CD14-positive monocyte (primary cell): ENCODE data around the gene GYS1. TPM values are rescaled to one million over a fixed set of nuclear protein-coding genes. Genes with fewer than 3 reads are reported as not detected.
"Not testable (repeated sequence)": the region's sequence is repeated elsewhere in the genome, so short reads cannot be mapped to it uniquely, and the experiment has no call there.

ENCODE experiments used
- DNase-seq, 3 donors: peaks; one replicate each; pipeline ENCODE4 v3.0.0-alpha.2; 2011 to 2022
- H2AFZ ChIP-seq: 2 replicates; pipeline ENCODE4 v1.6.0; 2012; ENCODE audit warnings: mild to moderate bottlenecking, low read depth, low read length, inconsistent platforms; ENCODE audit not compliant: insufficient read depth, poor library complexity, severe bottlenecking
- H3K27ac ChIP-seq, 2 donors: 1 replicate in 1 of 2; 2 replicates in 1 of 2; pipeline ENCODE4 v1.5.1; 2012 to 2013; ENCODE audit warnings: low read length in 2 of 2, control low read depth in 1 of 2, inconsistent platforms in 1 of 2, low read depth in 1 of 2, mild to moderate bottlenecking in 1 of 2
- H3K27me3 ChIP-seq, 2 donors: one replicate each; pipeline versions ENCODE4 v1.6.0 to v1.6.1; 2011 to 2013; ENCODE audit warnings: low read length in 2 of 2; ENCODE audit not compliant: control insufficient read depth in 2 of 2, insufficient read depth in 2 of 2
- H3K36me3 ChIP-seq, 2 donors: replicated peaks in 1 of 2; 1 replicate in 1 of 2; 2 replicates in 1 of 2; pipeline versions ENCODE4 v1.5.1 to v1.6.1; 2012 to 2013; ENCODE audit warnings: low read length in 2 of 2, control low read depth in 1 of 2, inconsistent platforms in 1 of 2, mild to moderate bottlenecking in 1 of 2; ENCODE audit not compliant: insufficient read depth in 2 of 2, control insufficient read depth in 1 of 2
- H3K4me1 ChIP-seq, 2 donors: 1 replicate in 1 of 2; 2 replicates in 1 of 2; pipeline versions ENCODE4 v1.5.1 to v1.6.1; 2012 to 2013; ENCODE audit warnings: low read length in 2 of 2, control low read depth in 1 of 2, inconsistent platforms in 1 of 2, mild to moderate bottlenecking in 1 of 2, moderate library complexity in 1 of 2; ENCODE audit not compliant: insufficient read depth in 2 of 2, control insufficient read depth in 1 of 2
- H3K4me2 ChIP-seq: replicated peaks from 2 replicates; pipeline ENCODE3; 2012; ENCODE audit warnings: low read length, moderate library complexity, mild to moderate bottlenecking; ENCODE audit not compliant: poor library complexity, severe bottlenecking; ENCODE audit errors: extremely low read depth
- H3K4me3 ChIP-seq, 3 experiments: fragments of 200-600 bp in 1 of 3; sonication (generic) in 1 of 3; replicated peaks in 1 of 3; 1 replicate in 2 of 3; 2 replicates in 1 of 3; pipeline ENCODE4 v1.5.1; 2011 to 2013; ENCODE audit warnings: low read length in 3 of 3, mild to moderate bottlenecking in 3 of 3, control low read depth in 2 of 3, low read depth in 2 of 3, inconsistent platforms in 1 of 3, moderate library complexity in 1 of 3
- H3K79me2 ChIP-seq: 2 replicates; pipeline ENCODE4 v1.6.0; 2012; ENCODE audit warnings: mild to moderate bottlenecking, control low read depth, inconsistent platforms, low read length, moderate library complexity; ENCODE audit not compliant: insufficient read depth
- H3K9ac ChIP-seq: 2 replicates; pipeline ENCODE4 v1.6.0; 2017; ENCODE audit warnings: low read length, mild to moderate bottlenecking; ENCODE audit not compliant: insufficient read depth, poor library complexity, severe bottlenecking
- H3K9me3 ChIP-seq, 2 donors: replicated peaks in 1 of 2; 1 replicate in 1 of 2; 2 replicates in 1 of 2; pipeline versions ENCODE4 v1.5.1 to v1.6.1; 2012 to 2013; ENCODE audit warnings: low read length in 2 of 2, control low read depth in 1 of 2; ENCODE audit not compliant: control insufficient read depth in 1 of 2, insufficient read depth in 1 of 2
- H4K20me1 ChIP-seq: 2 replicates; pipeline ENCODE4 v1.6.0; 2012; ENCODE audit warnings: mild to moderate bottlenecking, low read length, control low read depth, moderate library complexity; ENCODE audit not compliant: insufficient read depth
- H3K27ac Mint-ChIP-seq, 7 donors: one replicate each; pipeline ENCODE4 v1.8.0; 2020; ENCODE audit warnings: mild to moderate bottlenecking in 7 of 7, mixed read lengths in 7 of 7, moderate library complexity in 6 of 7, inconsistent platforms in 2 of 7
- H3K27me3 Mint-ChIP-seq, 3 donors: one replicate each; pipeline ENCODE4 v1.8.0; 2021 to 2022; ENCODE audit warnings: low read depth in 3 of 3, mild to moderate bottlenecking in 3 of 3, mixed read lengths in 3 of 3, moderate library complexity in 3 of 3, inconsistent platforms in 1 of 3
- H3K36me3 Mint-ChIP-seq, 2 donors: one replicate each; pipeline ENCODE4 v1.8.0; 2020; ENCODE audit warnings: mixed read lengths in 2 of 2, inconsistent platforms in 1 of 2, mild to moderate bottlenecking in 1 of 2
- H3K4me1 Mint-ChIP-seq: one replicate; pipeline ENCODE4 v1.8.0; 2020; ENCODE audit warnings: mild to moderate bottlenecking, mixed read lengths
- H3K4me3 Mint-ChIP-seq, 2 donors: one replicate each; pipeline ENCODE4 v1.8.0; 2020; ENCODE audit warnings: mild to moderate bottlenecking in 2 of 2, mixed read lengths in 2 of 2, moderate library complexity in 1 of 2
- H3K9me3 Mint-ChIP-seq, 7 donors: one replicate each; pipeline ENCODE4 v1.8.0; 2020 to 2022; ENCODE audit warnings: mixed read lengths in 7 of 7, mild to moderate bottlenecking in 6 of 7, moderate library complexity in 6 of 7, inconsistent platforms in 2 of 7
- CTCF ChIP-seq: fragments of 200-600 bp; IDR thresholded peaks from one replicate; pipeline ENCODE4 v1.8.0; 2022; ENCODE audit warnings: antibody characterized with exemption, mild to moderate bottlenecking
- WGBS: methylation state at CpG from one replicate; pipeline ENCODE4 v1.1.5; 2013; ENCODE audit warnings: missing lambda C conversion rate; ENCODE audit not compliant: insufficient coverage; 5-methylcytosine and 5-hydroxymethylcytosine counted together
- intact Hi-C, 2 donors: fragments of 100-400 bp; cut with micrococcal nuclease; formaldehyde crosslinking; loops; one replicate each; pipeline versions ENCODE4 v1.15.0 to v1.15.1; 2023
- polyA plus RNA-seq, 3 donors: library from polyadenylated mRNA; depleted of rRNA in 1 of 3; unstranded in 2 of 3; stranded (reverse) in 1 of 3; fragments of 300-500 nt in 2 of 3; fragments of >200 nt in 1 of 3; fragmentation: Illumina TruSeq in 2 of 3; gene quantifications; 1 replicate in 2 of 3; 2 replicates in 1 of 3; pipeline ENCODE4 v1.2.3, GENCODE V29; 2012 to 2021

The GYS1 gene
- polyA plus RNA-seq, 3 donors, result 13.3 to 26.0 (median 21.3) TPM

GRCh38 chr19:48933382-48933932, 59.7 kb downstream of the GYS1 start, which contains the start of gene DHDH:
Gene DHDH (plus strand): TSS chr19:48933699. CDS start chr19:48933722, 23 bp downstream.
- Histone ChIP-seq H4K20me1 (no peaks in the 10 kb centered on the region), H3K27me3 (peaks cover 10 to 24% of the 10 kb centered on the region in 2 donors), H3K4me1 (peaks cover 7 to 17% of the 10 kb centered on the region in 2 donors), H3K4me3 (peak within 1 kb of the TSS; percentile 9 to 72 (median 27)), H3K27ac (no peak within 1 kb of the TSS), H3K36me3 (no peaks in the 10 kb centered on the region), H3K9me3 (no peaks in the 10 kb centered on the region), H3K4me2 (peak within 1 kb of the TSS; percentile 74), H3K9ac (peak within 1 kb of the TSS; percentile 29), H3K79me2 (no peaks in the 10 kb centered on the region), H2AFZ (peak within 1 kb of the TSS; percentile 78)
- Mint-ChIP-seq H3K36me3 (no peaks in the 10 kb centered on the region), H3K27me3 (peaks cover 35 to 44% (median 37%) of the 10 kb centered on the region in 3 donors), H3K4me3 (peak within 1 kb of the TSS; percentile 76 to 91), H3K27ac (peak within 1 kb of the TSS in 2 of 7 donors; percentile 11 to 77), H3K9me3 (peaks cover 0 to 12% (median 2%) of the 10 kb centered on the region in 7 donors), H3K4me1 (peaks cover 15% of the 10 kb centered on the region)
- intact Hi-C loops, result no loop called here
- peak; percentile 37 to 58 (median 44) for DNase-seq
- TF ChIP-seq CTCF, result no peak
- WGBS, result under 1% methylated on average over 32 of the region's 43 CpGs

GRCh38 chr19:48928164-48929025, 64.7 kb downstream of the GYS1 start:
- Histone ChIP-seq H2AFZ (no peak overlapping the region), H3K27ac (no peak overlapping the region), H3K4me1 (peaks cover 4 to 5% of the 10 kb centered on the region in 2 donors), H3K4me2 (no peak overlapping the region), H3K9ac (no peak overlapping the region), H3K9me3 (no peaks in the 10 kb centered on the region), H4K20me1 (no peaks in the 10 kb centered on the region), H3K4me3 (no peak overlapping the region), H3K36me3 (peaks cover 0 to under 1% of the 10 kb centered on the region in 2 donors), H3K79me2 (no peaks in the 10 kb centered on the region), H3K27me3 (peaks cover 8 to 13% of the 10 kb centered on the region in 2 donors)
- intact Hi-C loops, result no loop called here
- Mint-ChIP-seq H3K27ac (no peak overlapping the region), H3K4me3 (no peak overlapping the region), H3K4me1 (peaks cover 13% of the 10 kb centered on the region), H3K9me3 (peaks cover 0 to 3% (median 0%) of the 10 kb centered on the region in 7 donors), H3K36me3 (peaks cover 2 to 3% of the 10 kb centered on the region in 2 donors), H3K27me3 (peaks cover 20 to 42% (median 22%) of the 10 kb centered on the region in 3 donors)
- no peak for TF ChIP-seq CTCF
- WGBS, result 94% methylated on average over 5 of the region's 15 CpGs
- no peak for DNase-seq

- H4K20me1 ChIP-seq, H3K4me1 ChIP-seq, H2AFZ ChIP-seq, H3K9me3 ChIP-seq, H3K4me3 Mint-ChIP-seq, H3K4me2 ChIP-seq, H3K79me2 ChIP-seq, H3K4me1 Mint-ChIP-seq, H3K9me3 Mint-ChIP-seq, H3K9ac ChIP-seq, H3K27ac Mint-ChIP-seq, H3K36me3 ChIP-seq, H3K4me3 ChIP-seq, H3K27me3 ChIP-seq, intact Hi-C loops, H3K27ac ChIP-seq, DNase-seq: not testable (repeated sequence)
- Mint-ChIP-seq H3K27me3 (peaks cover 13 to 35% (median 15%) of the 10 kb centered on the region in 3 donors), H3K36me3 (peaks cover 5 to 10% of the 10 kb centered on the region in 2 donors)
- WGBS, result 96% methylated on average over 8 of the region's 17 CpGs
Observed at GRCh38 chr19:48927692-48928091, 65.4 kb downstream of the GYS1 start.
